Esophagus muscularis mucosa (tissue), 3 donors: ENCODE data around the gene MICAL3.

Experiments used
- POLR2AphosphoS5 ChIP-seq, 2 donors: sonication (generic); formaldehyde crosslinking; IDR thresholded peaks; one replicate each; pipeline ENCODE4 v1.6.1; 2017; ENCODE audit warnings: antibody characterized with exemption in 2 of 2
- TF ChIP-seq, protein P1 (sequence below), 3 experiments: fragments of 200-600 bp in 2 of 3; fragments of 450-650 bp in 1 of 3; sonication (generic) in 2 of 3; IDR thresholded peaks; one replicate each; pipeline ENCODE4 v1.5.1; 2017 to 2019; ENCODE audit warnings: antibody characterized with exemption in 3 of 3, mild to moderate bottlenecking in 2 of 3, moderate library complexity in 1 of 3

GRCh38 chr22:17845327-17845726 lies 179.0 kb downstream of the MICAL3 start:
- TF ChIP-seq, protein P1, sequence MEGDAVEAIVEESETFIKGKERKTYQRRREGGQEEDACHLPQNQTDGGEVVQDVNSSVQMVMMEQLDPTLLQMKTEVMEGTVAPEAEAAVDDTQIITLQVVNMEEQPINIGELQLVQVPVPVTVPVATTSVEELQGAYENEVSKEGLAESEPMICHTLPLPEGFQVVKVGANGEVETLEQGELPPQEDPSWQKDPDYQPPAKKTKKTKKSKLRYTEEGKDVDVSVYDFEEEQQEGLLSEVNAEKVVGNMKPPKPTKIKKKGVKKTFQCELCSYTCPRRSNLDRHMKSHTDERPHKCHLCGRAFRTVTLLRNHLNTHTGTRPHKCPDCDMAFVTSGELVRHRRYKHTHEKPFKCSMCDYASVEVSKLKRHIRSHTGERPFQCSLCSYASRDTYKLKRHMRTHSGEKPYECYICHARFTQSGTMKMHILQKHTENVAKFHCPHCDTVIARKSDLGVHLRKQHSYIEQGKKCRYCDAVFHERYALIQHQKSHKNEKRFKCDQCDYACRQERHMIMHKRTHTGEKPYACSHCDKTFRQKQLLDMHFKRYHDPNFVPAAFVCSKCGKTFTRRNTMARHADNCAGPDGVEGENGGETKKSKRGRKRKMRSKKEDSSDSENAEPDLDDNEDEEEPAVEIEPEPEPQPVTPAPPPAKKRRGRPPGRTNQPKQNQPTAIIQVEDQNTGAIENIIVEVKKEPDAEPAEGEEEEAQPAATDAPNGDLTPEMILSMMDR (IDR thresholded peaks at IDR 0.05) = no peak
- peak in 1 of 2 donors; percentile 50 for TF ChIP-seq POLR2AphosphoS5 (IDR thresholded peaks at IDR 0.05)
